Measurements from ENCODE around the gene ZNHIT3.
"Not testable (repeated sequence)": the region's sequence is repeated elsewhere in the genome, so short reads cannot be mapped to it uniquely, and the experiment has no call there.

ZNHIT3 gene

DNA sequence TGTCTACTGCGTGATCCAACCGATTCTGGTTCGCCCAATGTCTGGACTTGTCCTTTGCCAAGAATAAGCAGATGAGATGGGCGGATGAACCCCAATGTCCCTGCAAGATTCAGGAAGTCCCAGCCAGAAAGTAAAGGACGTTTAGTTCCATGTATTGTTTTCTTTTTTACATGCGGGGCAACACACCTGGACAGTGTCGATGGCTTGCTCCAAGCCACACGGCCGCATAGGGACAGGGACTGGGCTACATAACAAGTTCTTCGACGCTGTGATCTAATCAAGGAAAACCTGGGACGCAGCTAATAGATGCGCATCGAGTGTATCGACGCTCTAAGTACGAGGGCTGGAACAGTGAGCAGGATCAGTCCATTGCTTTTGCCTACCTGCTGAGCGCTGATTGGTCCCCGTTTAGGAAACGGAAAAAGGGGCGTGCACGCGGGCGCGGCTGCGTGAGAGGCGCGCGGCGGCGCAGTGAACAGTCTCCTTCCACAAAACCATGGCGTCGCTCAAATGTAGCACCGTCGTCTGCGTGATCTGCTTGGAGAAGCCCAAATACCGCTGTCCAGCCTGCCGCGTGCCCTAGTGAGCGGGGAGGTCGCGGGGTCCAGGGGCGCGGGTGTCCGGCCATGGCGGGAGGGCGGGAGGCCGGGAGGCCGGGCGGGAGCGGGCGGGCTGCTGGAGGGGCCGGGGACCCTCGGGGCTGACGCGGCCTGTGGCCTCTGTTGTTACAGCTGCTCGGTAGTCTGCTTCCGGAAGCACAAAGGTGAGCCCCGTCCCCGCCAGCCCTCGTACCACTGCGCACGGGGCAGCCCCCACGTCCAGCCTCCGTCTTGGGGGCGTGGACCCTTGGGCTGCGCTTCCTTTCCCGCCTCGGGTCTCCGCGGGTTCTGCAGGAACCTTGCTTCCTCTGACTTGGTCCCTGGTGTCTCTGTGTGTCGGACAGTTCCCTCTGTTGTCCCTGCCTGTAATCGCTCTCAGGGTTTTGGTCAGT is at the start of gene ZNHIT3:
TSS of gene ZNHIT3 (plus strand) at position 478 of the 991 bp plus-strand sequence. CDS start at position 497, 19 bp downstream.
- DNase-seq (ENCODE audit: low spot score), result peak; percentile 92

DNA sequence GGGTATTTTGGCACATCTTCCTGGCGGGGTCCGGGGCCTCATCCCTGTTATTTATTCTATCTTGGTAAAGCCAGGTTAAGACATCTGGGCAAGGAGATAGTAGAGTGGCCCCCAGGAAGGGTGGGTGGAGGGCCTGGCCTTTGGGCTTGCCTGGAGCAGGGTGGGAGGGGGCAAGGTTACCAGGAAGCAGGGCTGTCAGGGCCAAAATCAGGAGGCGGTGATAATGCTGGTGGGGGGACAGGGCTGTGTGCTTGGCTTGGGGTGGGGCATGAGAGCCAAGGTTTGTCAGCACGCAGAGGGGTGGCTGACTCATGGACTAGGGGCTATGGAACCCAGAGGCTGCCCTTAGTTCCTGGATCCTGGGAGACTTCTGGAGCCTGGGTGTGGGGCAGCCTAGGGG is 44.7 kb upstream of the ZNHIT3 start:
- DNase-seq (ENCODE audit: low spot score), result not testable (repeated sequence)

DNA sequence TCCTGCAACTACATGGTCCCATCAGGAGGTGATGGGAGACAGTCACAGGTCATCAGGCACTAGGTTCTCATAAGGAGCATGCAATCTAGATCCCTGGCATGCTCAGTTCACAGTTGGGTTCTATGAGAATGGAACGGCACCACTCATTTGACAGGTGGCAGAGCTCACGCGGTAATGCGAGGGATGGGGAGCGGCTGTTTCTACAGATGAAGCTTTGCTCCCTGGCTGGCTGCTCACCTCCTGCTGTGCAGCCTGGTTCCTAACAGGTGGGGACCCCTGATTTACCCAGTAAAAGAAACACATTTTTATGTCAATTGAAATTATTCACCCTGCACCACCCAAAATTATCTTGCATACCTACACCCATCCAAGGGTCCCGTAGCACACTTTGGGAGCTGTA is 42.7 kb upstream of the ZNHIT3 start:
- no peak for DNase-seq (ENCODE audit: low spot score)

DNA sequence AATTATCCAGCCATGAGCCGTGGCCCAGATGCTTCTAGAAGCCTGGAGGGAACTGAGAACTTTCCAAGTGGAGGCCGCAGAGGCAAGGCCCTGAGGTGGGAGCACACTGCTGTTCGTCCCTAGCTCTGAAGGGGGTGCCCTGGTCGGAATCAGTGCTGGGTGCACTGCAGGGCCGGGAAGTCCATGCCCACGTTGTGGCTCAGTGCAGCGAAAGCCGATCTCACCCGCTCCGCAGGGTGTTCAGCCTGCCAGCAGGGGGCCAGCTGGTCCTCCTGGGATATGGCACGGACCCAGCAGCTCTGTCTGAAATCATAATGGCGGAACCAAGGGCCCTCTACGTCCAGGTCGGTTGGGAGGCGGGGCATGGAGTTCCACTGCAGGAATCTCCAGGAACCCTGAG is 36.5 kb upstream of the ZNHIT3 start:
- not testable (repeated sequence) for DNase-seq (ENCODE audit: low spot score)

DNA sequence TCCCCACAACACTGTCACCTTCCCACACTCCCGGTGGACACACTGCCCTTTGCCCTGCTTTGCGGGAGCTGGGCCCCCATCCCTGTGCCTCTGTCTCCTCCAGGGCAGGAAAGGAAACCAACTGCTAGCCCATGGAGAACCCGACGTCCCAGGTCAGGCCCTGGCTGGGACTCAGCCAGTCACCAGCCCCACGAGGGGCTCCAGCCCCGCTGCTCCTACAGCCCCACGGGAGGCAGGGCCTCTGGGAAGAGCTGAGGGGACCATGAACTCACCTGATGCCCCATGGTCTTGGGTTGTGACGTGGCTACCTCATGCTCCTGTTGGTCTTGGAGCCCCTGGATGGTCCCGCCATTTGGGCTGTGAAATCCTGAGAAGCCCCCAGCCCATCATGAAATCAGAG is 33.6 kb upstream of the ZNHIT3 start:
- DNase-seq (ENCODE audit: low spot score), result not testable (repeated sequence)

DNA sequence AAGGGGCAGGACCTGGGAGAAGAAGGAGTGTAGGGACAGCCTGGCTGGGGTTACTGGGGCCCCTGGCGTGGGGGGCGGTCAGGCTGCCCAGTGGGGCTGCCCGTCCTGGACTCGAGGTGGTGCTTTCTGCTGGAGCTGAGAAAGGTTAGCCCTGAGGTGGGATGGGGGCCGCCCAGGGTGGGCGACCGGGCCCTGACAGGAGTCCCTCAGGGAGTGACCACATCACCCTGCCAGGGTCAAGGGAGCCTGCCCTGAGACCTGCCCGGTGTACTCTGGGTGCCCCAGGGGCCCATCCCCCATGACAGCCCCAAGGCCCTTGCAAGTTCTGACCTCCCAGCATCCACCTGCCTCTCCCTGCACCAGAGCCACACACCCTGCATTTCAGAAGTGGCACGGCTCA is 28.8 kb upstream of the ZNHIT3 start:
- not testable (repeated sequence) for DNase-seq (ENCODE audit: low spot score)

DNA sequence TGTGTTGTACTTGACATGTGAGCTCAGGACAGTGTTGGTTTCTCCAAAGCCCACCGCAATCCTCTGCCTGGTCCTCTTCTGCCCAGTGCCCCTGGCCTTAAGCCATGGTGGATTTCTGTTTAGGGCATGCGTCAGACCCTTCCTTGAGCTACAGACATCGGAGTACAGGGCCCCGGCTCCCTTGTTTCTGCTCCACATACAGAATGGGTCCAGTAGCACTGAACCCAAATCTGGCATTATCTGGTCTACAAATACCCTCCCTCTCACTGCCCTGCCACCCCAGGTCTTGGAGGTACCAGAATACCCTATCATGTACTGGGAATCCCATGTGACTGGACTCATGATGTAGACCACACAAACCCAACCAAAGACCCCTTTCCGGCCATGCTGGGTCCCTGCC is 27.4 kb upstream of the ZNHIT3 start:
- DNase-seq (ENCODE audit: low spot score), result no peak

DNA sequence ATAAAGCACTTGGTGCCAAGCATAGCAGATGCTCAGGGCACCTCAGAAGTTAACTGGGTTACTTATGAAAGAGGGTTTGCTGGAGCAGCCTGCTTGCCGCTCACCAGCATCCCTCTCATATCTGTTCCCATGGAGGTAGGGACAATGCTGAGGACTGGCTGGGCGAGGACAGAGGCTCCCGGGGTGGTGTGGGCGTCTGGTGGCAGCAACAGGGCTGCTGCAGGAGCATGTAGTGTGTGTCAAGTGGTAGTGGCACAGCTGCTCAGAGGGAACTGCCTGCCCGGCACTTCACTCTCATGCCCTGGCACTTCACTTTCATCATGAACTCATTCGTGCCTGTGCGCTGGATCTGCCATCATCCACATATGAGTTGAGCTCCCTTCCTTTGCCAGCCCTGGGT is 26.9 kb upstream of the ZNHIT3 start:
- no peak for DNase-seq (ENCODE audit: low spot score)

DNA sequence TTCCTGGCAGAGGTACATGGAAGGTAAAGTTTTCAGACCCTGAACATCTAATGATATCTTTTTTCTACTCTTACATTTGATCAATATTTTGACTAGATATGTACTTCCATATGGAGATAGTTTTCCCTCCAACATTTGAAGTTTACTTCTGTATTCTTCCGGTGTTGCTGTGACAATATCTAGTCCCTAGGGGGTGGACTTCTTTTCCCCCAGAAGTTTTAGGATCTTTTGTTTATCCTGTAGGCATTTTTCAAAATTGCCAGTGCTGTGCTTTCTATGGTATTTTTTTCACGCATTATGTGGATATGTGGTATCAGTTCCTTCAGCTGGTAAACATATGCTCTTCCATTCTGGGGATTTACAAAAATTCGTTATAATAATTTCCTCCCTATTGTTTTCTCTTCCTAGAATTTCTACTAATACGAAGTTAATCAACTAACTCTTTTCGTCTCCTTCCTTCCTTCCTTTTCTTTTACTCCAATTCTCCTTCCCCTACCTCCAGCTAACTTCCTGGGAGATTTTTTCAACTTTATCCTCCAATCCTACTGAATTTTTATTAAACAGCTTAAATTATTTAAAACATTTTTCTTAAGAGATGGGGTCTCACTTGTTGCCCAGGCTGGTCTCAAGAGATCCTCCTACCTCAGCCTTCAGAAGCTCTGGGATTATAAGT is 26.1 kb upstream of the ZNHIT3 start:
- no peak for DNase-seq (ENCODE audit: low spot score)

DNA sequence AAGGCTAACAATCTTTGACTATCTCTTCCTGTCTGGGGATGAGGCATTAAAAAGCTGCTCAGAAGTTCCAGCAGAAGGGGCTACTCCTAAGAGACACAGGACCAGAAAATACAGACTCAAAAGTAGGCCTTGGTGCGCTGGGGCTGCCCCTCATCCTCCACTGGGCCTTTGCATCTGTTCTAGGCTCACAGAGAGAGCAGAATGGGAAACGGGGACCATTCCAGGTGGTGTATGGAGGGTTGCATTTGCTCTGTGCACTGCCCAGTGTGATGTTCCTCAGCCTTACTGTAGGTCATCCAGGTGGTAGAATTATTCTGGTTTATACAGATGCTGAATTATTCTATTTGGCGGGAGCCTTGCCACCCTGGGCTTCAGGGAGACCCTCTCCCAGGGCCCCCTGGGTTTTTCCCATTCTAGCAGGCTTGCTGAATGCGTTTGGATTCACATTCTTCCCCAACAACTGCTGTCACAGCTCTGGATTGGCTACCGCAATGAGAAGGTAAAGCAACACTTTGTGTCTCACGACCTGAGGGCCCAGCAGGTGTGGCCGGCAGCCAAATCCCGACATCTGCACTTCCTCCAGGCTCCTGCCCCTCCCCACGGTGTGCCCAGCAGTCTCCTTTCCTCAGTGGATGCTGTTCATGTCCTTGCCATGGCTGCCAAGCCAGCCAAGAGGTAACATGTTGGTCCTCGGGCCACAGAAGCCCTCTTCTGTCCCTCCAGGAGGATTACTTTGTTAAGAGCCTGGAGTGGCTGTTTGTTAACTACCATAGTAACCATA is 25.0 kb upstream of the ZNHIT3 start:
- no peak for DNase-seq (ENCODE audit: low spot score)

DNA sequence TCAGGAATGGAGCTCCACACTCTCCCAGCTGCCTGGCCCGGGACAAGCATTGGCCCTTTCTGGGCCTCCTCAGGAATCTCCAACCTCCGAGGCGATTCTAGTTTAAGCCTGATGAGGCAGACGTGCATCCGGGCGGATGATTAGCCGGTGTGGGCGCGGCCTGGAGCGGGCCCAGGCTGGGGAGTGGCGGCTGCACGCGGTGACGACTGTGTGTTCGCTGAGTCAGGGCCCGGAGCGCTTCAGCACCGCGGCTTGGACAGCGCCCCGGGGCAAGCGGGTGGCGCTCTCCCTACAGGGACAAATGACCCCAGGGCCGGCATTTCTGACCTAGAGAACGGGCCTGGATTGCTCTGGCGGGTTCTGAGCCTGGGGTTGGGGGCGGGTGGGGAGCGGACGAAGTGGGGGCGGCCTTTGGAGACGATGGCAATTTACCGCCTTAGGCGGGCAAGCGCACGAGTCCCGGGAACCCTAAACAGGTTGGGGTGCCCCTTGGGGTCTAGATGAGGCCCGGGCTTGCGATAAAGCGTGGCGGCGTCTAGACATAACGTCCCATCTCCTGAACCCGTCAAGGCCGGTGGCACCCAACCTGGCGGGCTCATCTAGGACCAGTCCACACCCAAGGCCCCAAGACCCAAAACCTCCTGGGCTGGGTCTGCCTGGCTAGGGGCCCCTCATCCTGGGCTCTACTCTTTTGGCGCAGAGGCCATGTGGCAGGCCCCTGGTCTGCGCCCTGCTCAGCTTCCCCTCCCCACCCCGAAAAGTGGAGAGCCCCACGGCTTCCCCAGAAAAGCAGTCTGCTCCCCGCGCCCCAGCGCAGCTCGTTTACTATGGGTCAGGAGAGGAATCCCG is 22.3 kb upstream of the ZNHIT3 start:
- peak; percentile 3 for DNase-seq (ENCODE audit: low spot score)

DNA sequence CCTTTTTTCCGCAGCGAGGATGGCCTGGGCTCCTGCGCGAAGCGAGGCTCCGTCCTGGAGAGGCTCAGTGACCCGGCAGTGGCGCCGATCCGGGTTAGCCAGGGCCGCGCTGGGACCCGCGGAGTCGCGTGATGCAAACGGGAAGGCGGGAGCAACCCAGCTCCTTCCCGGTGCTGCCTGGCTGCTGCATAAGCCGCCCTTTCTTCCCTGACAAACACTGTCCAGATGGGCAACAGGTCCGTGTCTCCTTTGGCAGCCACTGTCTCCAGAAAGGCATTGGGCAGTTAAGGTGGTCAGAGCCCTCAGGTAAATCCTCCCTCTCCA is 21.8 kb upstream of the ZNHIT3 start:
- DNase-seq (ENCODE audit: low spot score), result no peak

DNA sequence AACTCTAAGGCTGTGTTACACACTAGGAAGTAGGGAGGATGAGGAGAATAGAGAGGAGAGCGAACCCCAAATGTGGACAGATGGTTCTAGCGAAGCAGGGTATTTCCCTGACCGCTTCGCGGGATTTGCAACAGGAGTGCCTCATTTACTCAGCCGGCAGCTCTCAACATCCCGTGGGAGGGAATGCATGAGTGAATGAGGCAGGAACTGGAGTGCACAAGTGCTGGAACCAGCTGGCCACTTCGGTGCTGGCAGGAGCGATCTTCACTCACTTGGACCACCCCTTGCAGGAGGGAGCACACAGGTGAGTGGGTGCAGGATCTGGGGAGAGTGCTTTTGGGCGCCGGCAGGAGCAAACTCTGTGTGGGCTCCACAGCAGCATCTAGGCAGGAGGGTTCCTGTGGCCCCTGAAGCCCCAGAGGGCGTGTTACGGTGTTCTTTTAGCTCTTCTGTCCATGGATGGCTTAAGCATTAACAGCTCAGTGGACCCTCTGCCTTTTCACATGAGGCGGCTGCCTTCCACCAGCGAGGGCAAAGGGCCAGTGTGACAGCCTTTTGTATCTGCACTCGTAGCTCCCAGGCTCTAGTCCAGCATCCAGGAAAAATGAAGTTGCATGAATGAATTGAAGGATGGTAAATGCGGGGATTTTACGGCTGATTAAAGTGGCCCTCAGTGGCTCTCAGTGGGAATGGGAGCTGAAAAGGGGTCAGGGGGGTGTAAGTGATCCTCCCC is 17.4 kb upstream of the ZNHIT3 start:
- no peak for DNase-seq (ENCODE audit: low spot score)

DNA sequence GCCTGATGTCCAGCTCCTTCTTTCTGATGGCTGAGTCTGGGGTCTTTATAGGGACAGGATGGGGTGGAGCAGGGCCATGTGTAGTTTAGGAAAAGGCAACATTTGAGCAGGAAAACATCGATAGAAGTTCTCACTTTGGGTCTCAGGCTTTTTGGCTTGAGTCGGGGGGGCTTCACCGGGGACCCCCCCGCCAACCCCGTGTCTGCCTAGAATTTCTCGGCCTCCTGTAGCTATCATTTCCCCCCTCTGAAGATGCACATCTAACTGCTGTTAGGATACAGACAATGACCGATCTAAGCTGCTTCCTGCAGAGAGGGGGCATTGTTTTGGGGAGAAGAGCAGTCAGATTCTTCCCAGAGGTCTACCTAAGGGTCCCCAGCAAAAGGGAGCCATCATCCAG is 16.7 kb upstream of the ZNHIT3 start:
- DNase-seq (ENCODE audit: low spot score), result no peak

DNA sequence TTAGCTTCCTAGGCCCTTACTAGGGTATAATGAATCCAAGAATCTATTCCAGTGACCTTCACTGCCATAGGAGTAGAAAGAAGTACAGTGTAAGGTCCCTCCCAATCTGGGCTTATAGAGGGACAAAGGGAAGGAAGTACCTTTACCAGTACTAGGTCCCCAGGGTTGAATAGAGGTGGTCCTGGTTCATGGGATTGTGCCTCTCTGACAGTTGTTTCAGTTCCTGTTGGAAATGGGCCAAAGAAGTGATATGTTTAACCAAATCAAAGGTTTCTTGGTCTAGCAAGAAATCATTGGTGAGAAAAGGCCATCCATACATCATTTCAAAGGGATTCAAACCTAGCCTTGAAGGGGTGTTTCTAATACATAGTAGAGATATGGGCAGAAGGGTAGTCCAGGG is 16.0 kb upstream of the ZNHIT3 start:
- DNase-seq (ENCODE audit: low spot score), result no peak

DNA sequence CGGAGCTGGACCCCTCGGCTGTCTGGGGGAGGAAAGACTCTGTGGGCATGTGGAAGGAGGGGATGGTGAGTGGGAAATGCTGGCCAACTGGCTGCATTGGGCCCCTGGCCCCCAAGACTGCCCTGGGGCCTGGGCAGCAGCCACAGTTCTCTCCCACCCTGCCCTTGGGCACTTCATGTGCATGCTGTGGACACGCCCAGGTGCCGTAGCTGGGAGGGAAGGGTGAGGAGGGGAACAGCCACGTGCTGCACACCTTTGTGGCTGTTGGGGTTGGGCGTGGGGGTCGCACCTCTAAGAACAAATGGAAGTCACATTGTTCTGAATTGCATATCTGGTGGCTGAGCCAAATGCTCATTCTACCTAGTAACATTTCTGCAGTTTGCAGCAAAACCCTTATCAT is 11.9 kb upstream of the ZNHIT3 start:
- no peak for DNase-seq (ENCODE audit: low spot score)

DNA sequence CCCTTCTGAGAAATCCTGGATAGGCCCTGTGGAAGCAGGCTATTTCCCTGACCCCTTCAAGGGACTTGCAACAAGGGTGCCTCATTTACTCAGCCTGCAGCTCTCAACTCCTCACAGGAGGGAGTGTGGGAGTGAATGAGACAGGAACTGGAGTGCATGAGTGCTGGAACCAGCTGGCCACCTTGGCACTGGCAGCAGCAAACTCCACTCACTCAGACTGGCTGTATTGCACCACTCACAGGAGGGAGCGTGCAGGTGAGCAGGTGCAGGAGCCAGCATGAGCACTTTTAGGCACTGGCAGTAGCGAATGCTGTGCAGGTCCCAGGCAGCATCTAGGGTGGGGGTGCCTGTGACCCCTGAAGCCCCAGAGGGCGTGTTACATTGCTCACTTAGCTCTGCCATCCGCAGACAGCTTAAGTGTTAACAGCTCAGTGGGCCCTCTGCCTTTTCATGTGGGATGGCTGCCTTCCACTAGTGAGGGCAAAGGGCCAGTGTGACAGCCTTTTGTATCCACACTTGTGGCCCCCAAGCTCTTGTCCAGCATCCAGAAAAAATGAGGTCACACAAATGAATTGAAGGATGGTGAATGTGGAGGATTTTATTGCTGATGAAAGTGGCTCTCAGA is 11.0 kb upstream of the ZNHIT3 start:
- no peak for DNase-seq (ENCODE audit: low spot score)

DNA sequence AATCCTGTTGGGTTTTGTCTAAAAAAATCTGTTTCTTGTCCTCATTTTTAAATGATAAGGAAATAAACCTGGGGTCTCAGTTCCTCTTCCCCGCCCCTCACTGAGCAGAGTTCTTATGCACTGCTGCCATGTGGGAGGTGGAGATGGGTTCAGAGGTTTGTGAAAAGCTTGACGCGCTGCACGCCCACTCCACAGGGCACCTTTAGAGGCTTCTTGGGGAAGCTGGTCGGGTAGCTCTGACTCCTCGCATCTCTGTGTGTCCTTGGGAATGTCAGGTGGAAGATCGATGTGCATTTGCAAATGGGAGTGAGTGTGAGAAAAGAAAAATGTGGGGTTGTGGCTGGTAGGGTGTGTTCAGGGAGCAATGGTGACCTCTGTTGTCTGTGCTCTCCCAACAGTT is 4.7 kb upstream of the ZNHIT3 start:
- DNase-seq (ENCODE audit: low spot score), result no peak

DNA sequence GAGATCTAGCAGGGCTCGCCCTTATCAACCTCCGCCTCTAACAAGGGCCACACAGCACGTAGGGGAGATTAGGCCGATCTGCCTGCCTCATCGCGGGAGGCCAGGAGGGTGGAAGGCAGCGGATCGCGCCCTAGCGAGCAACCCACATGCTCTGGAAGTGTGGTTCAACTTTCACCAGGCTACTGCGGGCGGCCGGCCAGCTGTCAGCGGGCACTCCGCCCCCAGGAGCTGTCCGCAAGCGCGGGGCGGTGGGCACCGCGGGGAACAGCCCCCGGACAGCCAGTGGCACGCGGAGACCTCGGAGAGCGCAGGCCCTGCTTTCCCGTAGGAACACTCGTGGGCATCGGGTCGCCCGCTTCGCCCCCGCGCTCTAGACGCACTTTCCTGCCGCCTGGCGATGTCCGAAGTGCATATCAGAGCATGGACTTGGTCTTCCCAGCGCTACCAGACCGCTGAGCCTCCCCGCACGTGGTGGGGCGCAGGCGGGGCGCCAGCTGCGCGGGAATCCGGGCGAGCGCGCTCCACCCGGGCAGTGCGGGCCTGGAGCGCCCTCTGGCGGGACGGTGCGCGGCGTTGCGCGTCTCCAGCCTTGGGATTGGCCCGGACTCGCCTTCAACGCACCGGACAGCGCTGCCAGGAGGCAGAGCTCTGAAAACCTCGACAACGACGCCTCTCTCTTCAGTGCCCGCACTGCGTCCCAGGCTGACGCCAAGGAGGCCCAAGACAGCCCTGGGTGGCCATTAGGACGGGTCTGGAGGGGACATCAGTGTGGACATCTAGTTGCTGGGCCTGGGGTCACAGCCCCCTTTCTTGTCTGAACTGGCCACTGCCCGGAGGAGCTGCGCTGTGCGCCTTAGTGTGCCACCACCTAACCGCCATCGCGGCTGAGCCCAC is 3.6 kb upstream of the ZNHIT3 start:
- peak; percentile 76 for DNase-seq (ENCODE audit: low spot score)
